HG02759 (cell line): ENCODE results near the gene RNF13.
"Not testable (repeated sequence)": the region's sequence is repeated elsewhere in the genome, so short reads cannot be mapped to it uniquely, and the experiment has no call there.

Experiments
- ATAC-seq: cut with Tn5 transposase; IDR thresholded peaks from one replicate; pipeline ENCODE4 v1.9.1; 2021; ENCODE audit warnings: mild to moderate bottlenecking, moderate library complexity; ENCODE audit not compliant: unreplicated experiment

Gene RNF13

DNA sequence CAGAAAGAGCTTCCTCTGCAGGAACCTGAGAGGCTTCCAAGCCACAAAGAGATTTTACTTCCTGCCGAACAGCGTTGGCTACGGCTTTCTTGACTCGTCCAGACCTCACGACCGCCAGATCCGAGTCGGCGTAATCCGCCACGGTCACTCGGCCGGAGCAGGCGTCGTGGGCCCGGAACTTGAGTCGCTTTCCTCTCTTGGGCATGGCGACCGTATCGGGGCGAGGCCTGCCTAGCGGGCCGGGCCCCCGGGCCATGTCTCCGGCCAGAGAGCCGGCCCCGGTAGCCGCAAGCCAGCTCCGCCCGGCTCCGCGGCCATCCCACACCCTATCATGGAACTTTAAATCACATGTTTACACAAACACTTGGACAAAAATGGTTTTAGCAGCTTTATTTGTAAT is 170.0 kb downstream of the RNF13 start:
- ATAC-seq: not testable (repeated sequence)

DNA sequence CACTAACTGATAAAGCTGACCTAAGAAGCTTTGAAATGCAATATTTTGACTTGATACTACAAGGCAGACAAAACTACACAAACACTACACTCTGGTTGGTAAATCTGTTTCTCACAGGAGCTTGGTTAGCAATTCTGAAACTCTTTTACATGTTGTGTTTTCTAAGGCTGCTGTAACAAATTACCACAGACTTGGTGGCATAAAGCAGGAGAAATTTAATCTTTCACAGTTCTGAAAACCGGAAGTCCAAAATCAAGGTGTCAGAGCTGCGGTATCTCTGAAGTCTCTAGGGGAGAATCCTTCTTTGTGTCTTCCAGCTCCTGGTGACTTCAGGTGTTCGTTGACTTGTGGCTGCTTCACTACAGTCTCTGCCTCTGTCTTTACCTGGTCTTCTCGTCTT is 170.6 kb downstream of the RNF13 start:
- no peak for ATAC-seq

GRCh38 chr3:149989307-149989706 is 176.3 kb downstream of the RNF13 start:
- ATAC-seq: no peak

- no peak for ATAC-seq
These were observed 177.5 kb downstream of the RNF13 start for GRCh38 chr3:149990423-149990948.

GRCh38 chr3:149992416-149993058 is 179.5 kb downstream of the RNF13 start:
- no peak for ATAC-seq

DNA sequence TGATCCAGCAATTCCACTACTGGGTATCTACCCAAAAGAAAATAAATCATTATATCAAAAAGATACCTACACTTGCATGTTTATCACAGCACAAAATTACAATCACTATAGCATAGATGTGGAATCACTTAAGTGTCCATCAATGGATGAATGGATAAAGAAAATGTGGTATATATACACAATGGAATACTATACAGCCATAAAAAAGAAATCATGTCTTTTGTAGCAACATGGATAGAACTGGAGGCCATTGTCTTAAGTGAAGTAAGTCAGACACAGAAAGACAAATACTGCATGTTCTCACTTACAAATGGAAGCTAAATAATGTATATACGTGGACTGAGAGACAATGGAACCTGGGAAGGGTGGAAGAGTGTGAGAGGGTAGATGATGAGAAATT is 185.9 kb downstream of the RNF13 start:
- no peak for ATAC-seq

DNA sequence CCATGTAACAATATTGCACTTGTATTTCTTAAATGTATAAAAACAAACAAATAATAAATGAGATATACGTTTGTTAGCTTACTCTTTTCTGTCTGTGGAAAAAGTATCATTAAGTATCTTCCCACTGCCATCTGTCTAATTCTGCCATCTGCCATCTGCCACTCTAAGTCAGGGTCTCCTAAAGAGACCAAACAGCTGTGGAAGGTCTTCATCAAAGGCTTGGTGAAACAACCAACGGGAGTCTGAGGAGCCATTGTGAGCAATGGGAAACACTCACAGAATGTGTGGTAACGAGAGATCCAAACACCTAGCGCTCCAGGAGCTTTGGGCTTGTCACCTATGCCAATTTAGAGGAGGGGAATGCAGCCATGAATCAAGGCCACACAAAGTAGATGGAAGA is 186.4 kb downstream of the RNF13 start:
- no peak for ATAC-seq

DNA sequence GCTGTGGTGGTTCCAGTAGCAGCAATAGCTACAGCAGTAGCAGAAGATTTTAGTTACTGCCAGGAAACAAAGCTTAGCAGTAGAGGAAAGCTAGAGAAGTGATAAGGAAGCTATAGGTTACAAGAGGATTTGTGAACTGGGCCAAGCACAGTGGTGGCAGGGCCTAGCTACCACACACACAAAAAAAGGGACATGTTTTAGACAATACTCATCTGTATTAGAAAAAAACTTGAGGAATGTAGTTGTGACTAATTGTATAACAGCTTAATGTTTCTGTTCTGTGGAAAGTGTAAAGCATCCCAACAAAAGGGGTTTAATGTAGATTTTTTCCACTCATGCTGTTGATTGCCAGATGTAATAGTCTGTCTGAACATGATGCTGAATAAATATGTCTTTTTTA is 187.6 kb downstream of the RNF13 start:
- ATAC-seq: no peak

DNA sequence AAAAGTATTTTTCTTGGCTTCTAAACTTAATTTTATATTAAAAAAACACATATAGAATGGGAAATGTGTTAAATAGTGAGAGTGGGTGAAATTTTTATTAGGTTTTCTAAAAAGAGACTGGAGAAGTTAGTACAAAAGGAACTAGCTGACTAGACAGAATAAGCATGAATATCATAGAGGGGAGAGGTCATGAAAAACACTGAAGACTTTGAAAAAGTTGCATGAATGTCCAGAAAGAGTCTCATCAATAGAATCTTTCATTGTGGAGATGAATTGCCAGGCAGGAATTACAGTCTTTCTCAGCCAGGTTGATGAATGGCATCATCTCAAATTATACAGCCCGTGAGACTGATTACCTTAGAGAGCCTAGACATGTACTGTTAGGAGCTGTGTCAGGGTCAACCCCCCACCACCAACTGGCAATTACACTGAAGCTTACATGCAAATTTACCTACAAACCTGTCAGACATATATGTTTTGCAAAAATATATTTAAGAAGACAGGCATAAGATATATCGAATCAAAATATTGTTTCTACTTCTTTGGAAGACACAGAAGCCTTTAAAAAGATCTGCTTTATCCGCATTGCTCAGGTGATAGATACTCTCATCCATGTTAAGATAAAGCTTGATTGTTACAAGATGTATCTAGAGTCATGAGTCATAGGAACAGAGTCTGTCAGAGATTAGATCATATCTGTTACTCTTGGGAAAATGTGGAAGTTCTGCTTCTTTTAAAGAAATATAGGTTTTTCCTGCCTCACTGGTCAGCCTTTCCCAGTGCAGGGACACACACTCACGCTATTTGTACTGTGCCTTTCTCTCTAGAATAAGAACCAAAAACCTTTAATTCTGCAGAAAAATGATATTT is 192.5 kb downstream of the RNF13 start:
- ATAC-seq: no peak

DNA sequence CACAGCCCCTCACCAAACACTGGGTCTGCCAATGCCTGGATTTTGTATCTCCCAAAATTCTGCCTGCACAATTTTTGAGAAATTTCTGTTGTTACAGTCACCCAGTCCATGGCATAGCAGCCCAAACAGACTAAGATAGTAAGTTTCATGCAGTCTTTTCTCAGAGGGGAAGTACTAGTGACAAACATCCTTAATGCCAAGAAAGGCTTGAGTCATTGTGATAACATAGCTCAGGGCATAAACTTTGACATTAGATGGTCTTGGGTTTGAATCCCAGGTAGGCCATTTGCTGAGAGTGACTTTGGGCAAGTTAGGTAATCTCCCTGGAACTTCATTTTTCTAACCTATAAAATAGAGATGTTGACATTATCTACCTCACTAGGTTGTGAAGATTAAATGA is 193.8 kb downstream of the RNF13 start:
- no peak for ATAC-seq
